Right lobe of liver (tissue), 4 donors: Measurements from ENCODE around the gene SLC18A3.

Experiments used
- POLR2A ChIP-seq: fragments of 450-650 bp; IDR thresholded peaks from one replicate; pipeline ENCODE4 v1.6.1; 2017; ENCODE audit warnings: antibody characterized with exemption, mild to moderate bottlenecking
- TF ChIP-seq, protein P1 (sequence below), 4 donors: fragments of 200-600 bp in 3 of 4; fragments of 450-650 bp in 1 of 4; IDR thresholded peaks; one replicate each; pipeline versions ENCODE4 v1.5.1 to v1.8.0; 2016 to 2022; ENCODE audit warnings: antibody characterized with exemption in 4 of 4, mild to moderate bottlenecking in 2 of 4
- donor health status: DM: no; HTN: no; CAD: no.
- donor health status: DM: no; HTN: no; CAD: no.
- donor health status: DM: no; HTN: yes; CAD: no.

DNA sequence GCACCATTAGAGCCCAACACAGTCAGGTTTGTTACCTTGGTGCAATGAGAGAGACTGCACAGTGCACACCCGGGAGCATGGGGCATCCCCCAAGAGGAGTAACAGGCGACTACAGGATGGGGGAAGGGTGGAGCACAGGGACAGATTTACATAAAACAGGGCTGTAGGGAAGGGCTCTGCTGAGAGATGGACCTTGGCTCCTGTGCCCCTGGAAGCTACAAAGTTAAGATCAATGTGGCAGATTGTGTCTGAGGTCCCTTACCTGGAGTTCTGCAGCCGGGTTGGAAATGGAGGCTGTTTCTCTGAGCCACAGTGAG is 13.7 kb upstream of the SLC18A3 start:
- TF ChIP-seq POLR2A, result no peak
- TF ChIP-seq, protein P1, sequence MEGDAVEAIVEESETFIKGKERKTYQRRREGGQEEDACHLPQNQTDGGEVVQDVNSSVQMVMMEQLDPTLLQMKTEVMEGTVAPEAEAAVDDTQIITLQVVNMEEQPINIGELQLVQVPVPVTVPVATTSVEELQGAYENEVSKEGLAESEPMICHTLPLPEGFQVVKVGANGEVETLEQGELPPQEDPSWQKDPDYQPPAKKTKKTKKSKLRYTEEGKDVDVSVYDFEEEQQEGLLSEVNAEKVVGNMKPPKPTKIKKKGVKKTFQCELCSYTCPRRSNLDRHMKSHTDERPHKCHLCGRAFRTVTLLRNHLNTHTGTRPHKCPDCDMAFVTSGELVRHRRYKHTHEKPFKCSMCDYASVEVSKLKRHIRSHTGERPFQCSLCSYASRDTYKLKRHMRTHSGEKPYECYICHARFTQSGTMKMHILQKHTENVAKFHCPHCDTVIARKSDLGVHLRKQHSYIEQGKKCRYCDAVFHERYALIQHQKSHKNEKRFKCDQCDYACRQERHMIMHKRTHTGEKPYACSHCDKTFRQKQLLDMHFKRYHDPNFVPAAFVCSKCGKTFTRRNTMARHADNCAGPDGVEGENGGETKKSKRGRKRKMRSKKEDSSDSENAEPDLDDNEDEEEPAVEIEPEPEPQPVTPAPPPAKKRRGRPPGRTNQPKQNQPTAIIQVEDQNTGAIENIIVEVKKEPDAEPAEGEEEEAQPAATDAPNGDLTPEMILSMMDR (IDR thresholded peaks at IDR 0.05), result no peak
